AG04450 (cell line): ENCODE measurements around the gene SUPT6H. TPM values are rescaled to one million over a fixed set of nuclear protein-coding genes. Genes with fewer than 3 reads are reported as not detected.

Experiments used
- CTCF ChIA-PET: fragments of 300-600, 350-600 bp; formaldehyde crosslinking; extraction: SDS; loops from one replicate; lab custom pipeline; 2022; ENCODE audit warnings: antibody characterized with exemption, inconsistent platforms; lab: Charles Lee
- POLR2A ChIA-PET: fragments of 350-600 bp; formaldehyde crosslinking; extraction: SDS; loops from one replicate; lab custom pipeline; 2021; ENCODE audit warnings: antibody characterized with exemption, inconsistent platforms; lab: Yijun Ruan, JAX
- DNase-seq: peaks from one replicate; pipeline ENCODE4 v3.0.0-alpha.2; 2011; ENCODE audit warnings: low read depth, low spot score
- H3K27ac ChIP-seq: one replicate; pipeline ENCODE4 v1.5.1; 2012; ENCODE audit warnings: low read depth, low read length, control low read depth
- H3K27me3 ChIP-seq: one replicate; pipeline ENCODE4 v1.6.0; 2012; ENCODE audit warnings: low read length; ENCODE audit not compliant: control insufficient read depth, insufficient read depth
- H3K4me3 ChIP-seq: 2 replicates; pipeline ENCODE4 v1.5.1; 2011; ENCODE audit warnings: mild to moderate bottlenecking, low read depth, low read length, control low read depth
- H3K9me3 ChIP-seq: 2 replicates; pipeline ENCODE4 v1.5.1; 2012; ENCODE audit warnings: low read length; ENCODE audit not compliant: control insufficient read depth, insufficient read depth
- polyA minus RNA-seq: library from RNA; depleted of rRNA, polyadenylated mRNA; stranded (reverse); fragments of >200 nt; gene quantifications from 2 replicates; pipeline ENCODE4 v1.2.3, GENCODE V29; 2011; rRNA and poly(A)+ RNA removed
- polyA plus RNA-seq: library from polyadenylated mRNA; depleted of rRNA; stranded (reverse); fragments of >200 nt; gene quantifications from 2 replicates; pipeline ENCODE4 v1.2.3, GENCODE V29; 2011; rRNA removed
- TF ChIP-seq, protein P1 (sequence below): IDR thresholded peaks from 2 replicates; pipeline ENCODE4 v1.5.1; 2011; ENCODE audit warnings: low read depth, low read length, control low read depth, inconsistent platforms

Gene SUPT6H
- polyA plus RNA-seq (41.0 and 52.2 TPM in 2 replicates), polyA minus RNA-seq (73.9 and 95.2 TPM in 2 replicates)

DNA sequence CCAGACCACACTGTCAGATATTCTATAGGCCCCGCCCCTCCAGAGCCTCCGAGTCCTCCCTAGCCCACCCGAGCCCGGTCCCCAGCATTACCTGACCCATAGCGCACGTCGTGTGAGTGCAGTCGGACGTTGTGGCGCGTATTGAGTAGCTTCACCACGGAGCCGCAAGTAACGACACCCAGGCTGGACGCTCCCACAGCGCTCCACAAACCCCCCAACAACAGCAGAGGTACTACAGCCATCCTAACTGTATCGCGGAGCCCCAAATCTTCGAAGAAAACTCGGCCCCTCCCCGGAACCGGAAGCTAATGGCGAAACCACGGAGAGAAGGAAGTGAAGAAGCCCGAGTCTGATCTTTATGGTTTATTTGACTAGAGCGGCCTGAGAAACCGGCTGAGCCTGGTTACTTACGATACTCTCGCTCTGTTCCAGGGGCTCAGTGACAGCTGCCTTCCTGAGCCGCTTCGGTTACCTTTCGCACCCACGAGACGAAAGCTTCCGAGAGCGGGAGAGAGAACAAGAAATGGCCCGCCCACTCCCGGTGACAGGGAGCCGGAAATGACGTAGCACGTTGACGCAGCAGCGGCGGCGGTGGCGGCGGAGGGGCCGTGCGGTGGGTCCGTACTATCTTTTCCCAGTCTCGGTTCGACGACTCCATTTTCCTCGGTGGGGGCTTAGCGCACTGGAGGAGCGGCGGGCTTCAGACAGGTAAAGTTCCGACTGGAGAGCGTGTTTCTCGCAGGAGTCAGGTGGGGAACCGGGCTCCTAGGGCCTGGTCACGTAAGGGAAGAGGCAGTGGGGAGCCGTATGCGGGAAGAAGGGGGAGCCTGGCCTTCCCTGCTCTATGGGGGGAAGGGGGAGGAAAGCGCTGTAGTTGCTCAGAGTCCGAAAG, at the start of gene SUPT6H, which contains the start of gene SDF2:
Gene SUPT6H (plus strand): TSS at position 571 of the 892 bp plus-strand sequence. CDS start 11,197 bp downstream, outside the sequence.
Gene SDF2 (minus strand): TSS at position 272 of the 892 bp plus-strand sequence. CDS start 30 bp downstream, at position 242.
- DNase-seq = no peak
- TF ChIP-seq, protein P1, sequence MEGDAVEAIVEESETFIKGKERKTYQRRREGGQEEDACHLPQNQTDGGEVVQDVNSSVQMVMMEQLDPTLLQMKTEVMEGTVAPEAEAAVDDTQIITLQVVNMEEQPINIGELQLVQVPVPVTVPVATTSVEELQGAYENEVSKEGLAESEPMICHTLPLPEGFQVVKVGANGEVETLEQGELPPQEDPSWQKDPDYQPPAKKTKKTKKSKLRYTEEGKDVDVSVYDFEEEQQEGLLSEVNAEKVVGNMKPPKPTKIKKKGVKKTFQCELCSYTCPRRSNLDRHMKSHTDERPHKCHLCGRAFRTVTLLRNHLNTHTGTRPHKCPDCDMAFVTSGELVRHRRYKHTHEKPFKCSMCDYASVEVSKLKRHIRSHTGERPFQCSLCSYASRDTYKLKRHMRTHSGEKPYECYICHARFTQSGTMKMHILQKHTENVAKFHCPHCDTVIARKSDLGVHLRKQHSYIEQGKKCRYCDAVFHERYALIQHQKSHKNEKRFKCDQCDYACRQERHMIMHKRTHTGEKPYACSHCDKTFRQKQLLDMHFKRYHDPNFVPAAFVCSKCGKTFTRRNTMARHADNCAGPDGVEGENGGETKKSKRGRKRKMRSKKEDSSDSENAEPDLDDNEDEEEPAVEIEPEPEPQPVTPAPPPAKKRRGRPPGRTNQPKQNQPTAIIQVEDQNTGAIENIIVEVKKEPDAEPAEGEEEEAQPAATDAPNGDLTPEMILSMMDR = no peak
- peaks cover 11% of the 10 kb centered on the region; the same call in 1 of the 2 replicates for H3K9me3 ChIP-seq
- H3K27ac ChIP-seq = peak within 1 kb of the TSS; percentile 94
- H3K4me3 ChIP-seq = peak within 1 kb of the TSS; percentile 93
- H3K27me3 ChIP-seq = no peaks in the 10 kb centered on the region
- ChIA-PET CTCF (interaction anchor here (0.6 to 3.8 kb wide), 4 partner anchors 10 to 232 kb away, joined by 3 to 19 read pairs (median 4); partner anchors contain the start of gene TLCD1), POLR2A (interaction anchor here (1.0 to 2.3 kb wide), 5 partner anchors 17 to 57 kb away, joined by 3 to 17 read pairs (median 8); partner anchors contain the start of genes BLTP2, PROCA1 and RPL23A)

DNA sequence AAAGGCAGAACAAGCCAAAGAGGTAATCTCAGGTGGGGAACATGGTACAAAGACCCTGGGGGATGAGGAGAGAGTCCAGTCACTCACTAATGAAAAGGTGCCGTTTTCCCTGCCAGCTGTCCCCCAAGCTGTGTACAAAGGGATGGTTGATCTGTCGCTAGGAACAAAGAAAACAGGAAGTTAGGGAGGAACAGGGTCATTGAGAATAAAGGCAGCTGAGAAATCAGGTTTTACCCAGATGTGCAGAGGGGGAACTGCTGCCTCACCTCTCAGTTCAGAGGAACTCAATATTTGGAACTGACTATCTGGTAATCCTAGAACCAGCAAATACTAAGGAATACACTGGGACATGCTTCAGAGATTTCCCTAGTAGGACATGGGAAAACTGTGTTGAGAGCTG, 49.5 kb upstream of the SUPT6H start:
- Histone ChIP-seq H3K27ac (no peak overlapping the region), H3K4me3 (no peak overlapping the region), H3K27me3 (no peaks in the 10 kb centered on the region), H3K9me3 (no peaks in the 10 kb centered on the region)
- ChIA-PET POLR2A (no interaction called here), CTCF (interaction anchor here (0.6 to 1.9 kb wide), 9 partner anchors 9 to 118 kb away, joined by 3 to 9 read pairs (median 5); no protein-coding TSS in a partner anchor)
- no peak for DNase-seq
- TF ChIP-seq, protein P1 = no peak

DNA sequence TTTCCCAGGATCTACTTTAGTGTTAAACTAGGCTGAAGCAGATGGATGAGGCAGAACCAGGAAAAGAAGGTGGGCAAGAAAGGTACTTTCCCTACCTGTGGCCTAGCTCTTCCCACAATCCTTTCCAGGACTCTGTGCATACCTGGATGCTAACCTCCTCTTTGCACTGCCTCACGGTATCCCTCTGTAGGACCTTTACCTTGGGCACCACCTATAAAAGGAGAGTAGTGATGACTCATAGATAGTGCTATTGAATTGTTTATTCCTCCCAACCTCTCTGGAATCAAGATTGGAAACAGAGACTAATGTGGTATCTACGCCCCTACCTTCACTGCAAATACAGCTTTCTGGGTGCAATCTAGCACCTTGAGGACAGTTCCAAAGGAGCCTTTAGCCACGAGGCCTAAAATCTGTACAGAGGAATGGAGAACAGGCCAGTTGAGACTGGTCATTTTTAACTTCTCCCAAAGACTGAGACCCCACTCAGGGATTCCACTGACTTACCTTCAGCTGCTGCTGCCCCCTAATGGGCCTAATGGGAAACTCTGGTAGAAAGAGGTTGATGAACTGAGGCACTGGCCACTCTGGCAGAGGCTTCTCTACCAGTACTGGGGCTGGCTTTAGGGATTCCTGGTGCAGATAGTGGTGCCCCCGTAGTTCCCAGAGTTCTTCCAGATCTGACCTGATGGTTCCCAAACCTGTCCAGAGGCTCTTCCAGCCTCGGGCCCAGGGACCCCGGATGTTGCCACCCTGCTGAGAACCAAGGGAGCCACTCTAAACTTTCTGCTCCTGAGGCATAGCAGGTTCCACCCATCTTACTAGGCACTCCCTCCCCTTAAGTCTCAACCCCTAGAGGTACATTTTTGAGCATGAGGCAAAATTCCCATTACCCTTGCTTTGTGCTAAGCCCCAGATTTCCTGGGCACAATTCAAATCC, 48.8 kb upstream of the SUPT6H start:
- peak; percentile 8 for DNase-seq
- CTCF ChIA-PET = interaction anchor here (0.6 to 1.9 kb wide), 10 partner anchors 8 to 119 kb away, joined by 3 to 9 read pairs (median 4); no protein-coding TSS in a partner anchor
- no peaks in the 10 kb centered on the region for H3K9me3 ChIP-seq

DNA sequence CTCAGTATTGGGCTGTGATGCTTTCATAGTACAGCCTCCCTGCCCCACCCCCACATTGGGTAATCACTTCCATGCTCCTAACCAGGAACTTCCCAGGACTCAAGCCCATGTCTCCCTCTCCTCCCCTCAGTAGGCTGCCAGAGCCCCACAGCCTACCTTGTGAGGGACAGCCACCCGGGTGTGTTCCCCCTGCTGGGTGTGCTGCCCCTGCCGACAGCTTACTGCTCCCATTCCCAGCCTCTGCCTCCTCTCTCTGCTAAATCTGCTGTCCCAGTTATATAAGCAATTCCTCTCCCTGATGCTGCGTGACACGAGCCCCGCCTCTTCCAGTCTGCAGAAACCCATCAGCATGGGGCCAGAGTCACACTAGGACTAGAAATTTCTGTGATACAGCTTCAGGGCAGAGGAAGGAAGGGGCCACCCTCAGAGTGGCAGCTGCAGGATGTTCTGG, 48.0 kb upstream of the SUPT6H start, which contains the start of gene RSKR:
Gene RSKR (minus strand): TSS at position 255 of the 451 bp plus-strand sequence. CDS start 24 bp downstream, at position 231.
- POLR2A ChIA-PET = no interaction called here
- TF ChIP-seq, protein P1 = no peak

More for the DNA sequence above, 48.8 kb upstream of the SUPT6H start:
- H3K27me3 ChIP-seq = no peaks in the 10 kb centered on the region
- TF ChIP-seq, protein P1 = peak; percentile 77
- POLR2A ChIA-PET = no interaction called here
- no peak overlapping the region for H3K27ac ChIP-seq
- H3K4me3 ChIP-seq = no peak overlapping the region

More for the DNA sequence above, 48.0 kb upstream of the SUPT6H start, which contains the start of gene RSKR:
- no peak within 1 kb of the TSS for H3K27ac ChIP-seq
- CTCF ChIA-PET = interaction anchor here (1.5 to 1.9 kb wide), 3 partner anchors 9 to 66 kb away, joined by 6 to 9 read pairs (median 8); no protein-coding TSS in a partner anchor
- H3K9me3 ChIP-seq = no peaks in the 10 kb centered on the region
- no peaks in the 10 kb centered on the region for H3K27me3 ChIP-seq
- no peak for DNase-seq
- no peak within 1 kb of the TSS for H3K4me3 ChIP-seq
